B cell (primary cell): ENCODE results near the gene MRS2. TPM values are rescaled to one million over a fixed set of nuclear protein-coding genes. Genes with fewer than 3 reads are reported as not detected.

ENCODE experiments used
- ATAC-seq: fragments of 200-7000 bp; cut with Tn5 transposase; one replicate; pipeline ENCODE4 v1.10.0; 2021; ENCODE audit warnings: low read depth, mild to moderate bottlenecking, moderate number of reproducible peaks, moderate library complexity
- CTCF ChIA-PET: fragments of 350-600 bp; sonication (Branson Sonifier 250); formaldehyde crosslinking; loops from one replicate; lab custom pipeline; 2021; ENCODE audit warnings: antibody characterized with exemption, inconsistent platforms; lab: Charles Lee
- POLR2A ChIA-PET: fragments of 350-600 bp; sonication (Branson Sonifier 250); formaldehyde crosslinking; loops from one replicate; lab custom pipeline; 2021; ENCODE audit warnings: antibody characterized with exemption; lab: Charles Lee
- DNase-seq: peaks from one replicate; pipeline ENCODE4 v3.0.0; 2013
- H2AFZ ChIP-seq: 2 replicates; pipeline ENCODE4 v1.6.1; 2012; ENCODE audit warnings: mild to moderate bottlenecking, low read depth, low read length; ENCODE audit not compliant: insufficient read depth, poor library complexity, severe bottlenecking
- H3K27ac ChIP-seq, 2 donors: 1 replicate in 1 of 2; 2 replicates in 1 of 2; pipeline ENCODE4 v1.5.1; 2012 to 2013; ENCODE audit warnings: low read length in 2 of 2, mild to moderate bottlenecking in 2 of 2, moderate library complexity in 1 of 2
- H3K27me3 ChIP-seq, 4 experiments: fragments of 200-600 bp in 1 of 4; sonication (generic) in 1 of 4; replicated peaks in 1 of 4; 1 replicate in 2 of 4; 2 replicates in 2 of 4; pipeline versions ENCODE4 v1.6.1 to v1.7.0; 2013 to 2016; ENCODE audit warnings: low read length in 3 of 4, mild to moderate bottlenecking in 2 of 4, mixed read lengths in 1 of 4, moderate library complexity in 1 of 4; ENCODE audit not compliant: insufficient read depth in 4 of 4, control insufficient read depth in 3 of 4; ENCODE audit errors: control extremely low read depth in 1 of 4
- H3K36me3 ChIP-seq, 2 experiments: replicated peaks in 1 of 2; 1 replicate in 1 of 2; 2 replicates in 1 of 2; pipeline versions ENCODE4 v1.6.1 to v1.7.1; 2013; ENCODE audit warnings: low read length in 1 of 2; ENCODE audit not compliant: insufficient read depth in 2 of 2, control insufficient read depth in 1 of 2; ENCODE audit errors: control extremely low read depth in 1 of 2, extremely low read depth in 1 of 2
- H3K4me1 ChIP-seq, 2 donors: fragments of 200-600 bp in 1 of 2; sonication (generic) in 1 of 2; 1 replicate in 1 of 2; 2 replicates in 1 of 2; pipeline versions ENCODE4 v1.5.1 to v1.6.1; 2013 to 2017; ENCODE audit warnings: low read length in 2 of 2; ENCODE audit not compliant: control insufficient read depth in 2 of 2, insufficient read depth in 2 of 2
- H3K4me2 ChIP-seq: replicated peaks from 2 replicates; pipeline ENCODE3; 2012; ENCODE audit warnings: mild to moderate bottlenecking, low read depth, low read length; ENCODE audit not compliant: poor library complexity, severe bottlenecking
- H3K4me3 ChIP-seq, 5 experiments: fragments of 200-600 bp in 1 of 5; sonication (generic) in 1 of 5; 1 replicate in 3 of 5; 2 replicates in 2 of 5; pipeline versions ENCODE4 v1.5.1 to v1.7.0; 2011 to 2016; ENCODE audit warnings: low read length in 4 of 5, mild to moderate bottlenecking in 4 of 5, low read depth in 2 of 5, control low read depth in 1 of 5, moderate library complexity in 1 of 5; ENCODE audit not compliant: insufficient read depth in 1 of 5; ENCODE audit errors: control extremely low read depth in 1 of 5, extremely low read depth in 1 of 5
- H3K79me2 ChIP-seq: fragments of 200-600 bp; sonication (generic); one replicate; pipeline ENCODE4 v1.6.0; 2016; ENCODE audit warnings: low read length; ENCODE audit not compliant: control insufficient read depth, insufficient read depth
- H3K9ac ChIP-seq: fragments of 200-600 bp; sonication (generic); 2 replicates; pipeline ENCODE4 v1.6.1; 2017; ENCODE audit warnings: mild to moderate bottlenecking, low read length, moderate library complexity
- H3K9me3 ChIP-seq, 3 donors: one replicate each; pipeline versions ENCODE4 v1.6.1 to v1.7.1; 2013; ENCODE audit warnings: low read length in 2 of 3; ENCODE audit not compliant: control insufficient read depth in 2 of 3, insufficient read depth in 1 of 3; ENCODE audit errors: control extremely low read depth in 1 of 3
- H4K20me1 ChIP-seq: 2 replicates; pipeline ENCODE4 v1.6.0; 2012; ENCODE audit warnings: mild to moderate bottlenecking, low read length; ENCODE audit not compliant: insufficient read depth, control insufficient read depth, poor library complexity, severe bottlenecking
- H3K27ac Mint-ChIP-seq: one replicate; pipeline ENCODE4 v1.8.0; 2021; ENCODE audit warnings: mixed read lengths
- H3K27me3 Mint-ChIP-seq: one replicate; pipeline ENCODE4 v1.8.0; 2021; ENCODE audit warnings: mixed read lengths
- H3K4me1 Mint-ChIP-seq: one replicate; pipeline ENCODE4 v1.8.0; 2021; ENCODE audit warnings: mixed read lengths
- H3K4me3 Mint-ChIP-seq: one replicate; pipeline ENCODE4 v1.8.0; 2021; ENCODE audit warnings: mixed read lengths
- H3K9me3 Mint-ChIP-seq: one replicate; pipeline ENCODE4 v1.8.0; 2022; ENCODE audit warnings: mixed read lengths; ENCODE audit not compliant: insufficient read depth
- EZH2 ChIP-seq: IDR thresholded peaks from 2 replicates; pipeline ENCODE4 v1.6.1; 2012; ENCODE audit warnings: borderline replicate concordance, low read depth, mild to moderate bottlenecking, moderate library complexity, low read length; ENCODE audit not compliant: insufficient read depth, poor library complexity, severe bottlenecking
- WGBS: methylation state at CpG from one replicate; pipeline ENCODE4 v1.1.5; 2013; ENCODE audit warnings: missing lambda C conversion rate; ENCODE audit not compliant: insufficient coverage; 5-methylcytosine and 5-hydroxymethylcytosine counted together
- intact Hi-C: fragments of 100-400 bp; cut with micrococcal nuclease; formaldehyde crosslinking; loops from one replicate; pipeline ENCODE4 v1.10.0; 2022
- polyA plus RNA-seq: library from polyadenylated mRNA; depleted of rRNA; stranded (reverse); fragments of >200 nt; gene quantifications from 2 replicates; pipeline ENCODE4 v1.2.3, GENCODE V29; 2012
- total RNA-seq, 2 donors: library from RNA; stranded (reverse); fragments of 120-200 nt in 1 of 2; gene quantifications; 1 replicate in 1 of 2; 2 replicates in 1 of 2; pipeline versions ENCODE4 v1.2.3 to v1.2.4, GENCODE V29; 2013 to 2022
- TF ChIP-seq, protein P1 (sequence below): fragments of 200-600 bp; IDR thresholded peaks from one replicate; pipeline ENCODE4 v1.8.0; 2022; ENCODE audit warnings: antibody characterized with exemption, mild to moderate bottlenecking

Gene MRS2
- total and polyA plus RNA-seq, 2 donors (not counting 1 experiment from before 2014, with no cell fraction given) = 16.0 to 25.5 TPM

DNA sequence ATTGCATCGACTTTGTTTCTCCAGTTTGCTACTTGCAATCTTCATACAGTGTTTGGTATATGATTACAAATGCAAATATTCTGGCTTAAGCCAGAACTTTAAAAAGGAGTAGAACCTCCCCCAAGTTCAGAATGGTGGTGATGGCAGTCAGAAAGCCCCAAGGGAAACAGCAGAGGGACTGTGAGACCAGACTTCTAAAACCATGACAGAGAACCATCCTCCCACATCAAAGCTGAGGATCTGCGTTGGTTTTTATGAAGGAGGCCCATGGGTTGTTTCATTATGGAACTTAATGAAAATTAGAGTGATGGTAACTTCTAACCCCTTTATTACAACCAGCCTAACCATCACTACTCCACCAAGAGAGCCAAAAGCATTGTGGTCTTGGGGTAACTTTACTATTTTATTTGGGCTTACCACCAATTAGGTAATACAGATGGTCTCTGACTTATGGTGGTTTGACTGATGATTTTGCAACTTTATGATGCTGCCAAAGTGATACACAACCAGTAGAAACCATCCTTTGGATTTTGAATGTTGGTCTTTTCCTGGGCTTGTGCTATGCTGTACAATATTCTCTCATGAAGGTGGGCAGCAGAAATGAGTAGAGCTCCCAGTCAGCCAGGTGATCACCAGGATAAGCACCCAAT lies 10.9 kb upstream of the MRS2 start:
- H3K27ac Mint-ChIP-seq = no peak overlapping the region
- Histone ChIP-seq H3K9ac (no peak overlapping the region), H3K36me3 (no peaks in the 10 kb centered on the region), H3K4me1 (no peaks in the 10 kb centered on the region), H3K4me2 (no peak overlapping the region), H3K27ac (no peak overlapping the region), H3K27me3 (peaks cover 0 to 7% (median 3%) of the 10 kb centered on the region in 4 experiments), H3K4me3 (no peak overlapping the region), H3K79me2 (no peaks in the 10 kb centered on the region), H3K9me3 (peaks cover 0 to 8% (median 4%) of the 10 kb centered on the region in 3 donors), H2AFZ (no peak overlapping the region), H4K20me1 (no peaks in the 10 kb centered on the region)
- H3K4me3 Mint-ChIP-seq = no peak overlapping the region
- no peak for TF ChIP-seq EZH2
- TF ChIP-seq, protein P1, sequence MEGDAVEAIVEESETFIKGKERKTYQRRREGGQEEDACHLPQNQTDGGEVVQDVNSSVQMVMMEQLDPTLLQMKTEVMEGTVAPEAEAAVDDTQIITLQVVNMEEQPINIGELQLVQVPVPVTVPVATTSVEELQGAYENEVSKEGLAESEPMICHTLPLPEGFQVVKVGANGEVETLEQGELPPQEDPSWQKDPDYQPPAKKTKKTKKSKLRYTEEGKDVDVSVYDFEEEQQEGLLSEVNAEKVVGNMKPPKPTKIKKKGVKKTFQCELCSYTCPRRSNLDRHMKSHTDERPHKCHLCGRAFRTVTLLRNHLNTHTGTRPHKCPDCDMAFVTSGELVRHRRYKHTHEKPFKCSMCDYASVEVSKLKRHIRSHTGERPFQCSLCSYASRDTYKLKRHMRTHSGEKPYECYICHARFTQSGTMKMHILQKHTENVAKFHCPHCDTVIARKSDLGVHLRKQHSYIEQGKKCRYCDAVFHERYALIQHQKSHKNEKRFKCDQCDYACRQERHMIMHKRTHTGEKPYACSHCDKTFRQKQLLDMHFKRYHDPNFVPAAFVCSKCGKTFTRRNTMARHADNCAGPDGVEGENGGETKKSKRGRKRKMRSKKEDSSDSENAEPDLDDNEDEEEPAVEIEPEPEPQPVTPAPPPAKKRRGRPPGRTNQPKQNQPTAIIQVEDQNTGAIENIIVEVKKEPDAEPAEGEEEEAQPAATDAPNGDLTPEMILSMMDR = no peak
- H3K9me3 Mint-ChIP-seq = peaks cover 5% of the 10 kb centered on the region
- DNase-seq (no peak), ATAC-seq (no peak)
- H3K4me1 Mint-ChIP-seq = no peaks in the 10 kb centered on the region
- no CpG with 5 or more reads among the region's 2 CpGs for WGBS
- ChIA-PET POLR2A (no interaction called here), CTCF (no interaction called here)
- peaks cover 23% of the 10 kb centered on the region for H3K27me3 Mint-ChIP-seq
- intact Hi-C loops = no loop called here

DNA sequence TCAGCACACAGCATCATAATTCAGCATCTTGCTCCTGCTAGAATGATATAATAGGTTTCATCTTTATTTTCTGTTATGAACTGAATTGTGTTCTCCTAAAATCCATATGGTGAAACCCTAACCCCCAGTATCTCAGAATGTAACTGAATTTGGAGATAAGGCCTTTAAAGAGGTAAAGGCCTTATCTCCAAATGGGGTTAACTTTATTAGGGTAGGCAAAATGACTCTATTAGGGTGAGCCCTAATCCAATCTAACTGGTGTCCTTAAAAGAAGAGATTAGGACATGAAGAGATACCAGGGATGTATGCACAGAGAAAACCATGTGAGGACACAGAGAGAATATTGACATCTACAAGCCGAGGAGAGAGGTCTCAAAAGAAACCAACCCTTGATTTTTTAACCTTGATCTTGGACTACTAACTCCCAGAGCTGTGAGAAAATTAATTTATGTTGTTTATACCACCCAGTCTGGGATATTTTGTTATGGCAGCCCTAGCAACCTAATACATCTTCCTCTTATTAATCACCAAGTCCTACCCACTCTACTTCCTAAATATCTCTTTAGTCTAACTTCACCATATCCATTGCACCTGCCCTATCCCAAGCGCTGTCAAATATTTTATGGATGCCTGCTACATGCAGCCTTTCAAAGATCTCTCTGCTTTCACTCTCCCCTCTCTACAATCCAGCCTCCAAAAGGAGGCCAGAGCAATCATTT lies 8.5 kb upstream of the MRS2 start:
- Histone ChIP-seq H3K36me3 (no peaks in the 10 kb centered on the region), H2AFZ (no peak overlapping the region), H3K9me3 (peaks cover 0 to 8% (median 4%) of the 10 kb centered on the region in 3 donors), H3K27me3 (peaks cover 0 to 10% (median 4%) of the 10 kb centered on the region in 4 experiments), H3K9ac (no peak overlapping the region), H3K4me3 (no peak overlapping the region), H3K79me2 (no peaks in the 10 kb centered on the region), H4K20me1 (no peaks in the 10 kb centered on the region), H3K27ac (no peak overlapping the region), H3K4me2 (no peak overlapping the region), H3K4me1 (no peaks in the 10 kb centered on the region)
- peaks cover 31% of the 10 kb centered on the region for H3K27me3 Mint-ChIP-seq
- ChIA-PET CTCF (no interaction called here), POLR2A (no interaction called here)
- intact Hi-C loops = no loop called here
- H3K27ac Mint-ChIP-seq = no peak overlapping the region
- WGBS = 89% methylated on average over 1 of the region's 2 CpGs
- no peaks in the 10 kb centered on the region for H3K4me1 Mint-ChIP-seq
- TF ChIP-seq, protein P1 = no peak
- TF ChIP-seq EZH2 = no peak
- H3K4me3 Mint-ChIP-seq = no peak overlapping the region
- no peak for DNase-seq
- peaks cover 6% of the 10 kb centered on the region for H3K9me3 Mint-ChIP-seq
- ATAC-seq = no peak
